HK-2 (cell line): ENCODE results near the gene NAA60.
"Not testable (repeated sequence)": the region's sequence is repeated elsewhere in the genome, so short reads cannot be mapped to it uniquely, and the experiment has no call there.

Experiments
- DNase-seq: peaks from one replicate; pipeline ENCODE4 v3.0.0-alpha.2; 2018; ENCODE audit not compliant: unreplicated experiment

NAA60 gene

DNA sequence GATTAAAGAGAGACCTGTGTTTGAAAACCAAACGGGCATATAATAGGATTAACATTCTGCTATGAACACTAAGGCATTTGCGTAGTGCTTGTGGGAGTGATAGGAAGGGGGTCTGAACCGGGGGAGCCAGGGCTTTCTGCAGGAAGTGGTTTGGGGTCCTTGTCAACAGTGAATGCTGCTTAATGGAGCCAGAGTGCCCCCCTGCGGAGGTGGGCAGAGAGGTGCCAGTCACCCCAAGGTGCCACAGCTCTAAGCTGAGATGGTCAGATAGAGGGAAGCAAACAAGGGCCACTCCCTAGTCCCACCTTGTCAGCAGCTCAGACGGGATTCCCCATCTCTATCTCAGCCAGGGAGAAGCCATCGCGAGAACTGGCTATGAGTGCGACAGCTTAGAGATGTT is 17.7 kb downstream of the NAA60 start:
- no peak for DNase-seq

DNA sequence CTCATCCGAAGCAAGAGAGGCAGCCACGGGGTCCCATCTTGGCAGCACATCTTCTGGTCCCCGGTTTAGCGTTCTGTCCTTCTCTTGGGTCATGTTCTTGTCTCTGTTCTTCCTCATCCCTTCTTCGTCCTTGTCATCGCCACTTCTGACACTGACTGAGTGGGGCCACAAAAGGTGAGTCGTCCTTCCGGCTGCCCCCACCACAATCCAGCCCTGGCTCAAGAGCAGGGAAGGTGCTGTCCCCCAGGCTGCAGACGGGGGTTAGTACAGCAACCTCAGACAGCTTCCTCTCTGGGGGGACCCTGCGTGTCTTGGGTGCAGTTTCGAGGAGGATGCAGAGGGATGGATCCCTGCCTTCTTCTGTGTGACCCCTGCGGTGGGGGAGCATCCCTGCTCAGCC is 21.8 kb downstream of the NAA60 start:
- no peak for DNase-seq

DNA sequence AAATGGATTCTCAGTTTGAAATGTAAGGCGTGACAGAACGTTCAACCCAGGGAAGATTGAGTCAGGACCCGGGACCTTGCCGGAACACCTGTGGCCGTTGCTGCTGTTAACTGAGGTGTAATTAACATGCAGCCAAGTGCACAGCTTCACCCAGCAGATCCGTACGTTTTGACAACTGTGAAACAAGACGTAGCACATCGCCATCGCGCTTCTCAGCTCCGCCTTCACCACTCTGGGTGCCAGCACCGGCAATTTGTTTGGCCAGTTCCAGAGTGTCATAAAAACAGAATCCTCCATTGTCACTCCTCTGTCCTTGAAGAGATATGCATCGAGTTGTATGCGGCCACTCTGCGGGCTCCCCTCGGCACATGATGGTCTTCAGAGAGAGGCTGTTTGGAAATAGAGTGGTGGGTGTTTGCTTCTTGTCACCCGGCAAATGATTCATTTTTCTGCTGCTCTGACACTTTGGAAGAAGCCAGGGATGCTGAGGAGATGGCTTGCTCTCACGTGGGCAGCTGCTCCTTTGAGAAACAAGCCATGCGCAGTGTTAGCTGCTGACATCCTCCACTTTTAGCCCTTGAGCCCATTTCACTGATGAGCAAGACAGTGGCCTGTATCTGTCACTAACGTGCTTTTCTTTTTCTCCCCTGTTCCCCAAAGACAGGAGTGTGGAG is 22.6 kb downstream of the NAA60 start:
- no peak for DNase-seq

DNA sequence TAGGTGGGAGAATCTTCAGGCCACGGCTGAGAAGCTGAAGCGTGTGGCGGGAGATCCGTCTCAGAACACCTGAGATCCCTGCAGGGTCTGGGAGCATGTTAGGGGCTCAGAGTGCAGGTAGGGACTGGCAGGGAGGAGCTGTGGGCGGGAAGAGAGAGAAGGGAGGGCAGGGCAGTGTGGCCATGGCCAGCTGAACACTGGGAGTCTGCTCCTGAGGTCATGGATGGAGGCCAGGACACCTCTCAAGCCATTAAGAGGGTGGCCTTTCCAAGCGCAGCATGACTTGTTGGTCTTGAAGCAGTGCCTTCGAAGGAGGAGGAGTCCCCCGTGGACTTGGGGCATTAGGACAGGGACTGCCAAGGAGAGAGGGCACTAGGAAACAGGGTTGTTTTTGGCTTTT is 23.7 kb downstream of the NAA60 start:
- no peak for DNase-seq

DNA sequence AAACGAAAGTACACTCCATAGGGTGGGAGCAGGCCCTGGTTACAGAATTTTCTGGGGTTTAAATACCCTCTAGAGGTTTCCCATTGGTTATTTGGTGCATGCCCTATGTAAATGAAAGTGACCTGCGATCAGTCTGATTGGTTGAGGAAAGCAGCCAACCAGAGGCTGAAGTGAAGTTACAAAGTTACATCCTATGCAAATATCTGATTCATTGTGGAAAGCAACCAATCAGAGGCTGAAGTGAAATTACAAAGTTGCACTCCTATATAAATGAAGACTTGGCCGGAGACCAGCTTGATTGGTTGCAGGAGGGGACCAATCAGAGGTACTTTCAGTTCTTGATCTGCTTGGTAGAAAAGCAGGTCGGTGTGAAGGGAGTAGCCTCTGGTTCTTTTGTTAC is 24.4 kb downstream of the NAA60 start:
- DNase-seq, result no peak

DNA sequence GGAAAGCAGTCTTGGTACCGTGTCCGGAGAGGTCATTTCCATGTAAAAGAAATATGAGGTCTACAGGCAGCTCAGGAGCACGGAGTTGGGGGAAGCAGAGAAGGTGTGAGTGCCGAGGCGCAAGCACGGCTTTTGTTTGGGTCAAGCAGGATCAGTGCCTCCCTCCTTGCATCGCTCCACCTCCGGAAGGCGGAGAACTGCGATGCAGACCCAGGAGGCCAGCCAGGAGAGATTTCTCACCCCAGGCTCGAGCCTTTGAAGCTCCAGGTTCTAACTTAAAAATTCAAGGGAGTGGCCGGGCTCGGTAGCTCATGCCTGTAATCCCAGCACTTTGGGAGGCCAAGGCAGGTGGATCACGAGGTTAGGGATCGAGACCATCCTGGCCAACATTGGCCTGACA is 25.0 kb downstream of the NAA60 start:
- DNase-seq, result no peak

DNA sequence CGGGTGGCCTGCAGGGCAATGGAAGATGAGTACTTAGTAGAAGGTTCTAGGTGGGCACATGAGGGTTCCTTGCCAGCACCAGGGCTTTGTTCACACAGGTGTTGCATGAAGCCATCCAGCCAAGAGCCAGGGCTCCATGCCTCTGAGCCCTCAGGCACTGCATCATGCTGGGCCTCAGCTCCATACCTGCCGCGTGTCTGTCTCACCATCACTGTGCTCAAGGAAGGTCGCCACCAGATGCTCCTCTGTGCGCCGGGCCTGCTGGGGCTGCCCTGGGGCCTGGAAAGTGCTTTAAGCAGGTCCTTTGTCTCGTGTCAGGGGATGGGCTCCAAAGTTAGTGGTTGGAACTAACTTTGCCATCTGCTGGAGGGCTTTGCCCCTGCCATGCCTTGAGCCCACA is 26.3 kb downstream of the NAA60 start:
- DNase-seq, result no peak

DNA sequence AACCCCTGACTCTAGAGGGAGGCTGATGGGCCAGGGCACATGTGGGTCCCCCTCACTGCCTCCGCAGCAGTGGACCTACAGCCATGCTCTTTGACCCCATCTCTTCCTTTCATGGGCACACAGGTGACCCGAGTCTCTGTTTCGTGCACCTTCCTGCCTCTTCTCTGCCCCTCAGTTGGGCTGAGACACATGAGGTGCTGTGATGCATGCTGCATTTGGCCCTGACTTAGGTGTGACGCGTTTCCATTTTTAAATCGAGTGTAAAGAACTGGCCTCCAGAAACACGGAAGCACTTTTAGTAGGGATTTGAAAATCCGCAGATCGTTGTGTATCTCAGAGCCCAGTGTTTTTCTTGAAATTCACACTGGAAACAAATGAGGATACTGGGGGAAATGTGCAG is 27.2 kb downstream of the NAA60 start:
- no peak for DNase-seq

DNA sequence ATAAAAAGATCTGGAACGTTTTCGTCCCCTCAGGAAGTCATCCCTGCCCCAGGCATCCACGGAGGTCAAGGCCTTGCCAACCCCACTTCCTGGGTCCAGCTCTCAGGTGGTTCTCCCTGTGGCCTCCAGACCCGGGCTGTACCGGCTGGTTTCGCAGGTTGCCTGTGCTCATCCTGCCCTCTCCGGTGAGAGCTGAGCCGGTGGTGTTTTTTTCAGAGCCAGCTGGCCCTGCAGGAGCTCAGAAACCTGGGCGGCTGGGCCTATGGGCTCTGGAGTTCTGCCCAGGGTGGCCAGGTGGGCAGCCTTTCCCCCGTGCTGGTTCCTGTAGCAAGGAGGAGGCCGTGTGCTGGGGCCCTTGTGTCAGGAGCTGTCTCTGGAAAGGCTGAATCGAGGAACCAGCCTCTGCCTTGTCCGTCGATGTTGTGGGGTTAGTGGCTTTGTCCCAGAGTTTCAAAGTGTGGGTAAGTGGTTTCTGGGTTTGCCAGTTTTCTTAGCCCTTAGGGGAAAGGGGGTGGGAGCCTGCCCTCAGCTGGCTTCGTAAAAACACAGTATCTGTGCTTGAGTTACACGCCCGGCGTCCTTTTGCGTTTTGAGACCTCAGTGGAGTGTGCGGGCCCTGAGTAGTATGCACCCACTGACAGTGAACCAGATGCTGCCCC is 28.2 kb downstream of the NAA60 start:
- DNase-seq, result no peak

DNA sequence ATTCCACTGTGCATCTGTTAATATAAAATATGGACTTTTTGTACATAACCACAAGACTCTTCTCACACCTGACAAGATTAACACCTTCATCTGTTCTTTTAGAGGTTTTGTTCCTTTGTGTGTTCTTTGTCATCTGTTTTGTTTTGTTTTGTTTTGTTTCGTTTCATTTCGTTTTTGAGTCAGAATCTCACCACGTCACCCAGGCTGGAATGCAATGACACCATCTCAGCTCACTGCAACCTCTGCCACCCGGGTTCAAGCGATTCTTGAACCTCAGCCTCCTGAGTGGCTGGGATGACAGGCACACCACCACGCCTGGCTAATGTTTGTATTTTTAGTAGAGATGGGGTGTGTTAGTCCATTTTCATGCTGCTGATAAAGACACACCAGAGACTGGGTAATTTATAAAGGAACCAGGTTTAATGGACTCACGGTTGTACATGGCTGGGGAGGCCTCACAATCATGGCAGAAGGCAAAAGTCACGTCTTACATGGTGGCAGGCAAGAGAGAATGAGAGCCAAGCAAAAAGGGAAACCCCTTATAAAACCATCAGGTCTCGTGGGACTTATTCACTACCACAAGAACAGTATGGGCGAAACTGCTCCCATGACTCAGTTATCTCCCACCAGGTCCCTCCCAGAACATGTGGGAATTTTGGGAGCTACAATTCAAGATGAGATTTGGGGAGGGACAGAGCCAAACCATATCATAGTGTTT is 29.6 kb downstream of the NAA60 start:
- DNase-seq, result no peak

DNA sequence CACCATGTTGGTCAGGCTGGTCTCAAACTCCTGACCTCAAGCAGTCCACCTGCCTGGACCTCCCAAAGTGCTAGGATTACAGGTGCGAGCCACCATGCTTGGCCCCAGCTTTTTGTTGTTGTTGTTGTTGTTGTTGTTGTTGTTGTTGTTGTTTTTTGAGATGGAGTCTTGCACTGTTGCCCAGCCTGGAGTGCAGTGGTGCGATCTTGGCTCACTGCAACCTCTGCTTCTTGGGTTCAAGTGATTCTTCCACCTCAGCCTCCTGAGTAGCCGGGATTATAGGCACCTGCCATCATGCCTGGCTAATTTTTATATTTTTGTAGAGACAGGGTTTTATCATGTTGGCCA is 30.1 kb downstream of the NAA60 start:
- not testable (repeated sequence) for DNase-seq

DNA sequence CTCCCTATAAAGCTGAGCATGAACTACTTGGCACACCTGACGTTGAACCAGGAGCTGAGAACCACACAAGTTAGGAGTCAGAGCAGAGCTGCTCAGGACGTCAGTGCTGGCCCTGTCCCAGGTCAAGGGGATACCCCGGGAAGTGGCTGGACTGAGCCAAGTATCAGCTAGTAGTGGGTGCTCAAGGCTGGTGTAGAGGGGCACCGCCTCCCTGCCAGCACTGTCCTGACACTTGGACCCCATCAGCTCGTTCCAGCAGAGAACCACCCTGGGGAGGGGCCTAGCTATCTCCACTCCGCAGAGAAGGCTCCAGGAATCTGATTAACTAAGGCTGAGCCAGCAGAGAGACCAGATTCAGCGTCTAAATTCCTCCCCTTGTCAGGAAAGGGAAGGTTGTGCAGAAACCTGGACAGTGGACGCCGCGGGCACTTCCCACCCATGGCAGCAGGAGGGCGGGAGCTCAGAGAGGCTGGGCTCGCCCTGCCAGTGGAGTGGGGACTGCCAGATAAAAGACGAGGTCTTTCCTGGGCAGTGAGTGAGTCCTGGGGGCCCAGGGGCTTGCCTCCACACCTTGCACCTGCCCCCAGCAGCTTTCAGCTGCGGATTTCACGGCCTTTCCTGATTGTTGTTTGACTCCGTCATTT is 30.8 kb downstream of the NAA60 start:
- no peak for DNase-seq

DNA sequence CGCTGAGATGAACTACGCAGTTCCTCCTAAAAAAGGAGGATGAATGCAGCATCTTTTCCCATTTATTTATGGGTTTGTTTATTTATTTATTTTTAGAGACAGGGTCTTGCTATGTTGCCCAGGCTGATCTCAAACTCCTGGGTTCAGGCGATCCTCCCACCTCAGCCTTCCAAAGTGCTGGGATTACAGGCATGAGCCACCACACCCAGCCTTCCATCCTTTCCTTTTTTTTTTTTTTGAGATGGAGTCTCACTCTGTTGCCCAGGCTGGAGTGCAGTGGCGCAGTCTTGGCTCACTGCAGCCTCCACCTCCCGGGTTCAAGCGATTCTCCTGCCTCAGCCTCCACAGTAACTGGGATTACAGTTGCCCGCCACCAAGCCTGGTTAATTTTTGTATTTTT is 31.4 kb downstream of the NAA60 start:
- not testable (repeated sequence) for DNase-seq

DNA sequence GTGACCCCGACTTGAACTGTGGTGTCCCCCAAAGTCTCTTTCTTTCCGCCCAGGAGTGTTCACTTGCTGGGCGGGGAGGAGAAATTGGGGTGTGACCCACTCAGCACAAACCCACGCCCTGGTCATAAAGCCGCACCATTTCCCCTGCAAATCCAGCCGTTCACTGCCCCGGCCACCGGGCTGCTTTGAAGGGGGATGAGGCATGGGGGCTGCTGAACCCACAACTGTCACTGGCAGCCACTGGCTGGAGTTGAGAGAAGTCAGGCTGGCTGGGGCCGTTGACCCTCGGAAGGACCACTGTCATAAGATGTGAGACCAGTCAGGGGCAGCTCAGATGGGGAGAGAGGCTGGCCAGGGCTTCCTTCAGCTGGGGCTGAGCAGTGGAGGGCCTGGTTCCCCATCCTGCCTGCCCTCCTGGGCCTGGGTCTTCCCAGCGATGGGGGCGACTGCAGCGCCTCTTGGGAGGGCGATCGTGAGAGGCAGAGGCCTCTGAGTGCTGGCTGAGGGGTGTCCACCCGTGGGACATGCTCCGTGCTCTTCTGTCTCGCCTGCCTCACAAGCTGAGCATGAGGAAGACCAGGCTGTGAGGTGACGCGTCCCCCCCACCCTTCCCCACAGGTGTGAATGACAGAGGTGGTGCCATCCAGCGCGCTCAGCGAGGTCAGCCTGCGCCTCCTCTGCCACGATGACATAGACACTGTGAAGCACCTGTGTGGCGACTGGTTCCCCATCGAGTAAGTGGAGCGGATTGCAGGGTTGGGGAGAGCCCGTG is 32.3 kb downstream of the NAA60 start:
- DNase-seq, result no peak

DNA sequence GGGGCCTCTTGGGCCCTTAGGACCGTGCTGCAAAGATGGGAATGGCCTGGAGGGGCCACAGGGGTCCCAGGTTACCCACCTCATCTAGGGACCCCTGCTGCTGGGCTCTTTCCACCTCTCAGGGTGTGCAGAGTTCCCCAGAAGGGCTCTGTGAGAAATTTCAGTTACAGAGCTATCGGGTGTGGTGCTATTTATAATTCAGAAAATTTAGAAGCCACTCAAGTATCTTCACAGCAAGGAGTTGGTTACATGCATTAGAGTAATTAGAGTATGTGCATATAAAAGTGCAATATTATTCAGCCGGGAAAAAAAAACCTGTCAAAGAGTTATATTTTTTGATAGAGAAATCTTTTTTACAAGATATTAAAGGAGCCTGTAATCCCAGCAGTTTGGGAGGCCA is 32.9 kb downstream of the NAA60 start:
- DNase-seq, result no peak

DNA sequence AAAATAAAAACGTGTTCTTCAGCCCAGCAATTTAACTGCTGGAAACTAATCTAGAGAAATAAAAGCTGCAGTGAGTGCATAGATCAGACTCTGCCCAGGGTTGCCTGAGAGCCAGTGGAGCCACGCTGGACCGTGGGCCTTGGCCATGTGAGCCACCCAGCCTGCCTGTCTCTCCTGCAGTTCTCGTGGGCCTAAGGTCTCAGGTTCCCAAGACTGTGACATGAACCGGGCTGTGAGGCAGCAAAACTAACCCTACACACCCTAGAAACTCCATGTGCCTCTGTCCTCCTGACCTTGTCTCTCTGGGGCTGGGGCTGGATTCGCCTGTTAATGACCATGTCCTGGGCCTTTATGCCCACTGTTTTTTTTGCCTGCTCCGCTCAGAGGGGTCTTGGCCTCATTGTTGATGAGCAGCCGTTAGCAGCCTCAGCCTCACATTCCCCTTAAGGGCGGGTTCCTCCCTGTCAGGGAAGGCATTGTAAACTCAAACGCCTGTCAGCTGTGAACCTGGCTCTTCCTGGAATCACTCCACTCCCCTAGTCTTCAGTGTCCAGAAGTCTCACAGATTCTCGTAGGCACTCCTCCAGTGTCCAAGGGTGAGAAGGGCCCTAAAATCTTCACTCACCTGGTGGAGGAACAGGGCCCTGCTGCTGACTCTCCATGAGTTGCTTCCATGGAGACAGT is 34.9 kb downstream of the NAA60 start:
- no peak for DNase-seq

DNA sequence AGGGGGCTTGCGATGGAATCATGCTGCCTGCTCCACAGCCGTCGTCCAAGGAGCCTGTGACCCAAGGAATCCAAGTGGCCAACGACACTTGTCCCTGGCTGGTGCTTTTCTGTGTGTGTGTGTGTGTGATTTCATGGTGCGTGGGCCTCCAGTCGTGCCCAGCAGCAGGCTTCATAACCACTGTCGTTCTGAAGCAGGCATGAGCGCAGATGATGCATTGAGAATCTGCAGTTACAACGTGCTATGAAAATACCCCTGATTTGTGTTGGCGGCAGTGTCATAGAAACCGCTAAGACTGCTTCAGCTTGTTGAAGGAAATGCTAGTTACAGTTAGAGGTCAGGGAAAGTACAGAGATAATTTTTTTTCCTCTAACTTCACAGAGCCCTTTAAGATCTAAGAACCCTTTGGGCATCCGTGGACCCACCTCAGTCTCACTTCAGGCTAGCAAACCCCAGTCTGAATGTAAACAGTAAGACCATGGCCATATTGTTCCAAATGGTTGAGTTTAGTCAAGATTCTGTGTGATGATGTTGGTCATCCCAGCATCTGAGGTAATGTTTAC is 36.3 kb downstream of the NAA60 start:
- DNase-seq, result no peak

DNA sequence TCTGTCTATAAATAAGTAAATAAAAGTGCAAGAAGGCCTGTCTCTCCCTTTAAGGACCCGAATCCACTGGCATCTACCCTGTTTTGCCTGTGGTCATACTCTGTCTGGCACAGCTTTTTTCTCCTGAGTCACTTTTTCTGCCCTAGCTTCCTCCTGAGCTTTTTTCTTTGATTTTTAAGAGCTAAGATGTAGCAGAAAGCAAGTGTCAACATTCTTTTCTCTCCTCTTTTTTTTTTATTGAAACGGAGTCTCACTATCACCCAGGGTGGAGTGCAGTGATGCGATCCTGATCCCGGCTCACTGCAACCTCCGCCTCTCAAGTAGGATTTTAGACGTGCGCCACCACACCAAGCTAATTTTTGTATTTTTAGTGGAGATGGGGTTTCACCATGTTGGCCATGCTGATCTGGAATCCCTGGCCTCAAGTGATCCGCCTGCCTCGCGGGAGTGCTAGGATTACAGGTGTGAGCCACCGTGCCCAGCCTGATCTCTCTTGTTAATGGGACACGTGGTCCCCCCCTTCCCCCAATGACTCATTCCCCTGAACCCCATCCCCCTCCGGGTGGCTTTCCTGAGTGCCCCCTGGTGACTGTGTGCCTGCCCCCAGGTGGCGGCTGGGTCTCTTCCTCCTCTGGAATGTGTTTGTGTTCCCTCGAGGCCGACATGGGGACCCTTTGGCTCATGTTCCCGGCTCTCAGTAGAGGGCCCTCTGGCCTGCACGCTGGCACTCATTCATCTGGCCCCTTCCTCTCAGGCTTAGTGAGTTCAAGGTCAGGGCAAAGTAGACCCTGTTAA is 37.6 kb downstream of the NAA60 start:
- no peak for DNase-seq

DNA sequence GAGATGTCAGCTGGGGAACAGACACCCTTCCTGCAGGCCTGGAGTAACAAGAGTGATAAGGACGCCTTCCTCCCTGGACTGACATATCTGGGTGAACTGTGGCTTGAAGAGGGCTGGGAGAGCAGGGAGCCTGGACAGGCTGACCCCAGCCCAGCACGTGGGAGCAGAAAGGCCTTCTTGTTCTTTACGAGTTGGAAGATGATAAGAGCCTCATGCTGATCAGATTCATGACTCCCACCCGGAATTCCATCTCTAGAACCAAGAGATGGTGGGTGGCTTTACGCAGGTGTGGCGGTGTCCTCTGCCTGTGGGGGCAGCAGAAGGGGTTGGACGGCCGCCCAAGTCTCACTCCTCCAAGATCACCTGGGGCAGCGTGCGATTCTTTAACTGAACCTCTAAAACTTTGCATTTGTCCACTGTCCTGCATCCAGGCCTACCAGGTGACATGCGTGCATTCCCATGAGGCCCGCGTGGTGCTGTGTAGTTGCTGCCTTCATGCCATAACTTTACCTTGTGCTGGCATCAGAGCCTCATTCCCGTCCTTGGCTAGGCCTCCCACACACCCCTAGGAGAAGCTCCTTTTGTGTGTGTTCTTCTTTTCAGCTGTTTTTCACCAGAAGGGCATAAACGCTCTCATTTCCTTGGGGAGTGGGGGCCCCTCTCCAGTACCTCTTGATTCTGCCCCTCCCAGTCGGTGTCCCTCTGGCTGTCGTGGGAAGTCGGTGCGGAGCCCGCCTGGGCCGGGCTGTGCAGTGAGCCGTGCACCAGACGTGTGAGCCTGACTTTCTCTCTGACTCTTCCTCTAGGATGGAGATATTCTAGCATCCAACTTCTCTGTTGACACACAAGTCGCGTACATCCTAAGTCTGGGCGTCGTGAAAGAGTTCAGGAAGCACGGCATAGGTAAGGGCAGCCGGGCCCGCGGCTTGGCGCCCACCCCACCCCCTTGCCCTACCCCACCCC is 38.5 kb downstream of the NAA60 start:
- DNase-seq, result no peak
